Measurements from ENCODE around the gene PRKCG.

The PRKCG gene

DNA sequence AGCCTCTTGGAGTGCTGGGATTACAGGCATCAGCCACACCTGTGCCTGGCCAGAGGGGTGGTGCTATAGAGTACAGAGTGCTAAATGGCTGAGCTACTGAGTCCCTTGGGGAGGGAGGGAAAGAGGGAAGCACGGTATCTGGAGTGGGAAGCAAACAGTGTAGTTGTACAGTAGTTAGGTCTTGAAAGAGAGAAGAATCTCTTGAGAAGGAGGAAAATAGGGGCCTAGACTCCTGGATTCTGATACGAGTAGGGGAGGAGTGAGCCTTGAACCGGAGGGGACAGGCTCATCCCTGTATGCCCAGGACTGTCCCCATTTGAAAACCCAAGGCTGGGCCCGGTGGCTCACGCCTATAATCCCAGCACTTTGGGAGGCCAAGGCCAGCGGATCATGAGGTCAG is 9.2 kb upstream of the PRKCG start:
- DNase-seq: no peak

DNA sequence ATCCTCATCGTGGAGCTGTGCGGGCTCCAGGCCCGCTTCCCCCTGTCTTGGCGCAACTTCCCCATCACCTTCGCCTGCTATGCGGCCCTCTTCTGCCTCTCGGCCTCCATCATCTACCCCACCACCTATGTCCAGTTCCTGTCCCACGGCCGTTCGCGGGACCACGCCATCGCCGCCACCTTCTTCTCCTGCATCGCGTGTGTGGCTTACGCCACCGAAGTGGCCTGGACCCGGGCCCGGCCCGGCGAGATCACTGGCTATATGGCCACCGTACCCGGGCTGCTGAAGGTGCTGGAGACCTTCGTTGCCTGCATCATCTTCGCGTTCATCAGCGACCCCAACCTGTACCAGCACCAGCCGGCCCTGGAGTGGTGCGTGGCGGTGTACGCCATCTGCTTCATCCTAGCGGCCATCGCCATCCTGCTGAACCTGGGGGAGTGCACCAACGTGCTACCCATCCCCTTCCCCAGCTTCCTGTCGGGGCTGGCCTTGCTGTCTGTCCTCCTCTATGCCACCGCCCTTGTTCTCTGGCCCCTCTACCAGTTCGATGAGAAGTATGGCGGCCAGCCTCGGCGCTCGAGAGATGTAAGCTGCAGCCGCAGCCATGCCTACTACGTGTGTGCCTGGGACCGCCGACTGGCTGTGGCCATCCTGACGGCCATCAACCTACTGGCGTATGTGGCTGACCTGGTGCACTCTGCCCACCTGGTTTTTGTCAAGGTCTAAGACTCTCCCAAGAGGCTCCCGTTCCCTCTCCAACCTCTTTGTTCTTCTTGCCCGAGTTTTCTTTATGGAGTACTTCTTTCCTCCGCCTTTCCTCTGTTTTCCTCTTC is 8.0 kb upstream of the PRKCG start:
- DNase-seq: no peak

DNA sequence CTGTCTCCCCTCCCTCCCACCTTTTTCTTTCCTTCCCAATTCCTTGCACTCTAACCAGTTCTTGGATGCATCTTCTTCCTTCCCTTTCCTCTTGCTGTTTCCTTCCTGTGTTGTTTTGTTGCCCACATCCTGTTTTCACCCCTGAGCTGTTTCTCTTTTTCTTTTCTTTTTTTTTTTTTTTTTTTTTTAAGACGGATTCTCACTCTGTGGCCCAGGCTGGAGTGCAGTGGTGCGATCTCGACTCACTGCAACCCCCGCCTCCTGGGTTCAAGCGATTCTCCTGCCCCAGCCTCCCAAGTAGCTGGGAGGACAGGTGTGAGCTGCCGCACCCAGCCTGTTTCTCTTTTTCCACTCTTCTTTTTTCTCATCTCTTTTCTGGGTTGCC is 7.4 kb upstream of the PRKCG start:
- DNase-seq: no peak

DNA sequence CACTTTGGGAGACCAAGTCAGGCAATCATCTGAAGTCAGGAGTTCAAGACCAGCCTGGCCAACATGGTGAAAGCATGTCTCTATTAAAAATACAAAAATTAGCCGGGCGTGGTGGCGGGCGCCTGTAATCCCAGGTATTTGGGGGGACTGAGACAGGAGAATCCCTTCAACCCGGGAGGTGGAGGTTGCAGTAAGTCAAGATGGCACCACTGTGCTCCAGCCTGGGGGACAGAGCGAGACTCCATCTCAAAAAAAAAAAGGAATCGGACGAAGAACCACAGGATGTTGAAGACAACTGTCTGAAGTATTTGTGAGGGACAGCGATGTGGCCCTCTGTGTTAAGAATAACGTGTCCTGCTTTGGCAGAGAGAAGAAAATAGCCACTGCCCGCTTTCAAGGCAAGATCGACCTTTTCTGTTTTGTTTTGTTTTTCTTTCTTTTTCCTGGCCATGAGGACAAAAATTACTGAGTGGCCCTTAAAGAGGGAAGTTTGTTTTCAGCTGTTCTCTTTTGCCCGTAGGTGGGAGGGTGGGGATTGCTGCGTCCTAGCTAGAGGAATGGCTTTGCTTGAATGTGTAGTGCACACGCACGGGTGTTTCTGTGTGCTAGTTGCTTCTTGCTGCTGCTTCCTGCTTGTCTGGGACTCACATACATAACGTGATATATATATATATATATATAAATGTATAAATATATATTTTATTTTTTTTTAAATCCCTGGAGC is 6.2 kb upstream of the PRKCG start:
- no peak for DNase-seq

DNA sequence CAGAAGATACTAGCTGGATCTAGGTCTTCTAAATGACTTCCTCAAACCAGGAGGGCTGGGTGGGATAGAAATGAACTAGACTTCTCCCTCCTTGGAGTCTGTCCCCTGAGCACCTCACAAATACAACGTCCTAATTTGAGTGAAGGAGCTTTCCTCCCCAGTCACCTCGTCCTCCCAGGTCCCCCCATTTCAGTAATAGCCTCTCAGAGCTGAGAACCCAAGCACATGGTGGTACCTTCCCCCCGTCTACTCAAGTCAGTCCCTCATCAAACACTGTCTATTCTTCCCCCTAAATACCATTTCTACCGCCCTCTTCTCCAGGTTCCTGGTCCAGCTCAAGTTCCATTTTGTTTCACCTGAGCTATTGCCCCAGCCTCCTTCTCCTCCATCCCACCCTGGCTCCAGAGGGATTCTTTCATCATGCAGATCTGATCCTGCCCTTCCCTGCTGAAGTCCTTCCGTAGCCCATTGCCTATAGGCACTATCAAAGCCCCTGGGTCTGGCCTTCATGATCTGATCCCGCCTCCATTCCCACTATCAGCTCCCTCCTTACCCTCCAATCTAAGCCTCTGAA is 5.3 kb upstream of the PRKCG start:
- no peak for DNase-seq

DNA sequence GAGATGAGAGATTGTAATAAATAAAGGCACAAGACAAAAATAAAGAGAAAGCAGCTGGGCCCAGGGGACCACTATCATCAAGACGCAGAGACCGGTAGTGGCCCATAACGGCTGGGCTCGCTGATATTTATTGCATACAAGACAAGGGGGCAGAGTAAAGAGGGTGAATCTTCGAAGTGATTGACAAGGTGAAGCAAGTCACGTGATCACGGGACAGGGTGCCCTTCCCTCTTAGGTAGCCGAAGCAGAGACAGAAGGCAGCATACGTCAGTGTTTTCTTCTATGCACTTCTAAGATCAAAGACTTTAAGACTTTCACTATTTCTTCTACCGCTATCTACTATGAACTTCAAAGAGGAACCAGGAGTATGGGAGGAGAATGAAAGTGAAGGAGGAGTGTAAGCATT is 4.6 kb upstream of the PRKCG start:
- no peak for DNase-seq

DNA sequence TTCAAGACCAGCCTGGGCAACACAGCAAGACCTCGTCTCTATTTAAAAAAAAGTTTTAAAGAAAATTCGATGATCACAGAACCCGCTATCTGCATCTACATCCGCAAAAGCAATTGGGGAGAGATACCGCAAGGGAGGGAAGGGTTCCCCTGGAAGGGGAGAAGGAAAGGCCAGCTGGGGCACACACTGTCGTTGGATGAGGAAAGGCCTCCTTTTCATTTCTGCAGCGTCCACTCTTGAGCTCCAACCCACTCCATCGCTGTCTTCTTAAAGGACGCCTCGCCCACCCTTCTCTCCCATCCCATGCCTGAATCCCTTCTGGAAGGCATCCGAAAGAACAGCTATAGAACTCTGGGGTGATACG is 3.2 kb upstream of the PRKCG start:
- DNase-seq: no peak

DNA sequence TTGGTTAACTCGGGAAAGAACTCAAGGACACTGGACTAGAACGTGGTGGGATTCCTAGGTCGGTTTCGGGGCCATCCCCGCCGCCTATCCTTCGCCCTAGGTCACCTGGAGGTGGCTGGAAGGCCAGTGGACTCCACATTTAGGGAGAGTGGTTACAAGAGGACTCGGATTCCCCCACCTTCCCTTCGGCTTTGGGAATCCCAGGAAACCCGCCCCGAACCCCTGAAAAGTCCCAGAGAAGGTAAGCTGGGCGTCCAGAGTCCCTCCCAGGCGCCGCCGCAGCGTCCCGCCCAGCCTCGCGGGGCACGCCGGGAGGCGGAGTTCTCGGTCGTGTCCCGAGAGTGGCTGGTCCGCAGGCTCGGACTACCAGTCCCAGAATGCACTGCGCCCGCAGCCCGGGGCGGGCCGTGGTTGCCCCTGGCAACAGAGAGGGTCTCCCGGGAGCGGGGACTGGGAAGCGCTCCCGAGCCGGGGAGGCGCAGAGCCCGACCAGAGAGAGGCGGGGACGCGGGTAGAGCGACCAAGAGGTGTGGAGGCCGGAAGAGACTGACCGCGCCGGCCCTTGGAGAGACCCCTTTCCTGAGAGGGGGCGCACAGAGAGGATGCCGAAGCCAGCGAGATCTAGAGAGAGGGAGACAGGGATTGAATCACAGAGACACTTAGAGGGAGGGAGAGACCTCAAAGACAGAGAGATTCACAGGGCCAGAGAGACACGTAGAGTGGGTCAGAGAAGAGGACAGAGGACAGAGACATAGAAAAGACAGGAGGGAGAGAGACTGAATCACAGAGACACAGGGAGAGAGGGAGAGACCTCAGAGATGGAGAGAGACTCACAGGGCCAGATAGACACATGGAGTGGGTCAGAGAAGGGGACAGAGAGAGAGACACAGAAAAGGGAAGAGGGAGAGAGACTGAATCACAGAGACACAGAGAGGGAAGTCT is 2.6 kb upstream of the PRKCG start:
- DNase-seq: peak; percentile 92

DNA sequence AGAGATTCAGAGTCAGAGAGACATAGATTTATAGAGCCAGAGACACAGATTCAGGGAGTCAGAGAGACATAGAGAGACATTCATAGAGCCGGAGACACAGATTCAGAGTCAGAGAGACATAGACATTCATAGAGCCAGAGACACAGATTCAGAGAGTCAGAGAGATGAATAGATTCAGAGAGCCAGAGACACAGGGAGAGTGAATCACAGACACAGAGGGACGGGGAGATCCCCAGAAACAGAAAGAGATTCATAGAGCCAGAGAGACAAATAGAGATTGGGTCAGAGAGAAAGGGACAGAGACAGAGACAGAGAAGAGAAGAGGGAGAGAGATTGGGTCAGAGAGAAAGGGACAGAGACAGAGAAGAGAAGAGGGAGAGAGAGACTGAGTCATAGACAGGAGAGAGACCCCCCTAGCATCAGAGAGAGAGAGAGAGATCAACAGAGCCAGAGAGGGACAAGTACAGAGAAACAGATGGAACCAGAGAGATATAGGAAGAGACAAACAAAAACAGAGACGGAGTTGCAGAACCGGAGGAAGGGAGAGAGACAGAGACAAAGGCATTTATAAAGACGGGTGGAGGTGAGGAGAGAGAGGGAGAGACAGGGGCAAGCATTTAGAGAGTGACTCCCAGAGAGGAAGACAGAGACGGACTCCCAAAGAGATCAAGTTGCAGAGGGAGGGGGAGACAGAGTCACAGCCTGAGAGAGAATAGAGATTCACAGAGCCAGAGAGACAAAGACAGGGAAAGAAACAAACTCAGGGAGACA is 1.1 kb upstream of the PRKCG start:
- DNase-seq: no peak

DNA sequence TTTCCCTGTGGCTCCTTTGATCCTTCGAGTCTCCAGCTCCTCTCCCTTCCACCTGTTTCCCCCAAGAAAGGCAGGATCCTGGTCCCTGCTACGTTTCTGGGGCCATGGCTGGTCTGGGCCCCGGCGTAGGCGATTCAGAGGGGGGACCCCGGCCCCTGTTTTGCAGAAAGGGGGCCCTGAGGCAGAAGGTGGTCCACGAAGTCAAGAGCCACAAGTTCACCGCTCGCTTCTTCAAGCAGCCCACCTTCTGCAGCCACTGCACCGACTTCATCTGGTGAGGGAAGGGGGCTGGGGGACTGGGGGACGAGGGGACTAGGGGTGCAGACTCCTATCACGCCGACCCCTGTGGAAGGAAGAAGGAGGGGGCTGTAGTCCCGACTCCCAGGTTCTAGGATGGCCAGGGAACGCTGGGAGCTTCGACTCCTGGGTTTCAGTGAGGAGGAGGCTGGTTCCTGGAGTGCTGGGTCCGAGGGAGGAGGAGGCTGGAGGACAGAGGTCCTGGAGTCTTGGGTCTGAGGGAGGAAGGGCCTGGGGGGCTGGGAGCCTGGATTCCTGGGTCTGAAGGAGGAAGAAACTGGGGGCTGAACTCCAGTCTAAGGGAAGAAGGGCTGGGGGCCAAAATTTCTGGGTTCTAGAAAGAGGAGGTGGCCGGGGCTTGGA is 524 bp downstream of the PRKCG start:
- no peak for DNase-seq

DNA sequence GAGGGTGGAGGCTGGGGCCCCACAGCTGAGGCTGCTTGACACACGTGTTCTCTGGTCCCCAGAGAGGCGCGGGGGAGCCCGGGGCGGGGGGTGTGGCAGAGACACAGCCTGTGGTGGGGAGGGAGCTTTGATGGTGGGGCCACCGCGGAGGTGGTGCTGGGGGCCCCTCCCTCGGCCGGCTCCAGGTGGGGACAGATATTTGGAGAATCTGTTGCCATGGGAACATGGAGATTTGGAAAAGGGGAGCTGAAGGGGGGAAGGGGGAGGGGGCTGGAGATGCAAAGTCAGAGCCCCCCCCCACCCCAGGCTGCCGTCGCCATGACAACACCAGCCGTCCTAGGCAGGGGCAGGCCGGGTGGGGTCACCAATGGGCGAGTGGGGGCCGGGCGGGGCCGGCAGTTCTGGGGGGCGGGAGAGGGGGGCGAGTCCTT is 1.2 kb downstream of the PRKCG start:
- DNase-seq: no peak

DNA sequence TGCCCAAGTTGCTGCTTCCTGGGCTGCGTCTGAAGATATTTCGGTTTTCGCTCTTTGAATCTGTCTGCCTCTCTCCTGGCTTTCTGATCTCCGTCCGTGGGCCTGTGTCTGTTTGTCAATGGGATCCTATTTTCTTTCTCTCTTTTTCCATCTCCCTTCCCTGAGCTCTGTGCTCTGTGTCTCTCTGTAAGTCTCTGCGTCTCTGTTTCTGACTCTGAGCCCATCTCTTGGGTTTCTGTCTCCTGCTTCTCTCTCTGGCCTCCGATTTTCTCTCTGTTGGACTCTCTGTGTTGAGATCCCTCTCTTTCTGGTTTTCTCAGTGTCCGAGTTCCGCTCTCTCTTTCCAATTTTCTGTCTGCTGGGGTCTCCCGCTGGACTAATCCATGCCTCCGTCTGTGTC is 1.7 kb downstream of the PRKCG start:
- DNase-seq: no peak

DNA sequence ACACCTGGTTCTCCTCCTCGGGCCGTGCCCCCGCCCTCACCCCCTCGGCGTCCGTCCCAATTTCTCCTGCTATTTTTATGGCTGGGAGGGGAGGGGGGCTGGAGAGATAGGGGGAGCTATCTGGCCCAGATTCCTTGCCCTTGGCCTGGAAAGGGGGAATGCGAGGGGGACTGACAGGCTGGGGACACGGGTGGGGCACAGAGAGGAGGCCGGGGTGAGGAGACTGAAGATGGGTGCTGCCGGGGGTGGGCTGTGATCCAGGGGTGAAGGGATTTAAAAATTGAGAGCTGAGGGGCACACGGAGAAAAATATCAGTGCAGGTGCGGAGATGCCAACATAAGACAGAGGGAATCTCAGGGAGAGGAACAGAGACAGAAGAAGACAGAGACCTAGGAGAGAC is 2.3 kb downstream of the PRKCG start:
- DNase-seq: no peak

DNA sequence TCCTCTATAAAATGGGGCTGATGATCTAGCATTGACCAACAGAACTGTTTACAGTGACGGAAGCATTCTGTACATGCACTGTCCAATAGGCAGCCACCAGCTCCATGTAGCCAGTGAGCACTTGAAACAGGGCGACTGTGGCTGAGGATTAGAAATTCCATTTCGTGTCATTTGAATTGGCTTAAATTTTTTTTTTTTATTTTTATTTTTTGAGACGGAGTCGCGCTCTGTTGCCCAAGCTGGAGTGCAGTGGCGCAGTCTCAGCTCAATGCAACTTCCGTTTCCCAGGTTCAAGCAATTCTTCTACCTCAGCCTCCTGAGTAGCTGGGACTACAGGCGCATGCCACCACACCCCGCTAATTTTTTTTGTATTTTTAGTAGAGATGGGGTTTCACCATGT is 3.0 kb downstream of the PRKCG start:
- no peak for DNase-seq

DNA sequence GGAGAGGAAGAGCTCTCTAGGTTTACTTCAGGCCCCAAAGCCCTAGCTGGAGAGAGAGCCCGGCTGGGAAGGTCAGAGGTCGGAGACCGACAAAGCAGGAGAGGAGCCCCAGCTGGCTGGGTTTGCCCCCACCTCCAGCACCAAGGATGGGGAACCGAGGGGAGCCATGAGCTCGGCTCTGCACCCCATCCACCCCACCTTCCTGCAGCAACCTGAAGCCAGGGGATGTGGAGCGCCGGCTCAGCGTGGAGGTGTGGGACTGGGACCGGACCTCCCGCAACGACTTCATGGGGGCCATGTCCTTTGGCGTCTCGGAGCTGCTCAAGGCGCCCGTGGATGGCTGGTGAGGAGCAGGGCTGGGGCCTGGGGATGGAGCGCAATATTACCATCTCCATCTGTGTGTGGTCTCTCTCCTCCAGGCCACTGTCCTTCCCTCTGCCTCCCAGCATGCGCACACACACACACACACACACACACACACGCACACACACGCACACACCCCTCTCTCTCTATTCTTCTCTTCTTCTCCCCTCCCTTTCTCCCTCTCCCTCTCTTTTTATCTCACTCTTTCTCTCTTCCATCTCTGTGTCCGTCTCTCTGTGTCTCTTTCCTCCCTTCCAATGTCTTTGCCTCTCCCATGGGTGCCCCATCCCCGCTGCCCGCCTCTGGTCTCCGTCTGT is 10.4 kb downstream of the PRKCG start:
- no peak for DNase-seq

DNA sequence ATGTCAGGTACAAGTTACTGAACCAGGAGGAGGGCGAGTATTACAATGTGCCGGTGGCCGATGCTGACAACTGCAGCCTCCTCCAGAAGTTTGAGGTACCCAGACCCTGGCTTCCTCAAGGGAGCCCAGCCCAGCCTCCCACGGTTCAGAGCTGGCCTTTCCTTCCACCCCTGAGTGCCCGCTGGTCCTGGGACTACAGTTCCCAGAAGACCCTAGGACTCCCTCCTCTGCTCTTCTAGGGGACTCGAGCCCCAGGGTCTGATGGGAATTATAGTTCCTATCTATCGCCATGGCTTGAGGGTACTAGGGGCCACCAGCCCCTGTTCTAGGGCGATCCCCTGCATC is 11.0 kb downstream of the PRKCG start:
- no peak for DNase-seq

DNA sequence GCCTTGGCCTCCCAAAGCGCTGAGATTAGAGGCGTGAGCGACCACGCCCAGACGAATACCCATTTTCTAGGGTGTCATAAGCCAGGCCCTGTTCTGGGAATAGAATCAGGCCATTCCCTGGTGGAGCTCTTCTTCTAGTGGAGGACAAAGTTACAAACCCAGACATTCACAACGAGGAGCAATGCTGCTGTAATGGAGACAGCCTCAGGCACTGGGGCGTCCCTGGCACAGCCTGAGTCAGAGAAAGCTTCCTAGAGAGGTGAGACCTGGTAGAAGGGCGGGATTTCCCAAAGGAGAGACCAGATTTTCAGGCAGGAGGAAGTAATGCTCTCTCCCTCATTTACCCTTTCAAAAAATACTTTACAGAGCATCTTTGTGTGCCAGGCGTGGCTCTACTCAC is 12.7 kb downstream of the PRKCG start:
- DNase-seq: no peak

DNA sequence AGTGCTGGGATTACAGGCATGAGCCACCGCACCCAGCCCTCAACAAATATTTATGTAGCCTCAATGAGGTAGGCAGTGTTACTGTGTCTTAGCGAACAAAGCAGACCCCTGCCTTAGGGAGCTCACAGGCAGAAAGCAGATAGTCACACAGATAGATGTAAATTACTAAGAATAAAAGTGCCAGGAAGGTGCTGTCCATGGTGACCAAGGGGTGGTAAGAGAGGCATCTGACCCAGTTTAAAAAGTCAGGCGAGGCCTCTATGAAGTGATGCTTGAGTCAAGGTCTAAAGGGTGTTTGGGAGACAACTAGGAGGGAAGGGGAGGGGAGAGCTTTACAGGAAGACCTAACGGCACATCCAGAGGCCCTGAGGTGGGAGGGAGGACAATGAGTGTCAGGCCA is 14.7 kb downstream of the PRKCG start:
- DNase-seq: no peak

DNA sequence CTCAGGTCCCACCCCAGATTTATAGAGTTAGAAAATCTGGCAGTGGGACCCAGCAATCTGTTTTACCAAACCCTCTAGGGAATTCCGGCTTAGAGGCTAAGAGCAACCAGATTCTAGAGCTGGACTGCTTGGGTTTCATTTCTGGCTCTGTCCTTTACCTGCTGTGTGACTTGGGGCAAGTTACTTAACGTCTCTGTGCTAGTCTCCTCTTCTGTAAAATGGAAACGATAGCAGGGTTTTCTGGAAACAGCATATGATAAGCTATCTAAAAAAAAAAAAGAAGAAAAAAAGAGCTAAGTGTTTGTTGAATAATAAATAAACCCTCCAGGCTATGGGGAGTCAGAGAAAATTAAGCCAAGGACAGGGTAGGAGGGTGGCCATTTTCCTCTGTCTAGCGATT is 15.5 kb downstream of the PRKCG start:
- DNase-seq: no peak

DNA sequence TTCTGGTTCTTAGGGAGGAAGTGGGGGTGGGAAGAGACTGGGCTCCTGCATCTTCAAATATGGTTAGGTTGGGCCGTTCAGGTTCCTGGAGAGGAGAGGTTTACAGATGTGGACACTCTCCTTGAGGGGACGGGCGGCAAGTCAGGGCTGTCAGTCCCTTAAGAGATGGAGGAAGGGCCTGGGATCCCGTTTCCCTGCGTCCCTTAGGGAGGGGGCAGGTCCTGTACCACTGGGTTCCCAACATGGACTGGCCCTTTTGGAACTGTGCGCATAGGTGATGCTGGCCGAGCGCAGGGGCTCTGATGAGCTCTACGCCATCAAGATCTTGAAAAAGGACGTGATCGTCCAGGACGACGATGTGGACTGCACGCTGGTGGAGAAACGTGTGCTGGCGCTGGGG is 16.2 kb downstream of the PRKCG start:
- no peak for DNase-seq

DNA sequence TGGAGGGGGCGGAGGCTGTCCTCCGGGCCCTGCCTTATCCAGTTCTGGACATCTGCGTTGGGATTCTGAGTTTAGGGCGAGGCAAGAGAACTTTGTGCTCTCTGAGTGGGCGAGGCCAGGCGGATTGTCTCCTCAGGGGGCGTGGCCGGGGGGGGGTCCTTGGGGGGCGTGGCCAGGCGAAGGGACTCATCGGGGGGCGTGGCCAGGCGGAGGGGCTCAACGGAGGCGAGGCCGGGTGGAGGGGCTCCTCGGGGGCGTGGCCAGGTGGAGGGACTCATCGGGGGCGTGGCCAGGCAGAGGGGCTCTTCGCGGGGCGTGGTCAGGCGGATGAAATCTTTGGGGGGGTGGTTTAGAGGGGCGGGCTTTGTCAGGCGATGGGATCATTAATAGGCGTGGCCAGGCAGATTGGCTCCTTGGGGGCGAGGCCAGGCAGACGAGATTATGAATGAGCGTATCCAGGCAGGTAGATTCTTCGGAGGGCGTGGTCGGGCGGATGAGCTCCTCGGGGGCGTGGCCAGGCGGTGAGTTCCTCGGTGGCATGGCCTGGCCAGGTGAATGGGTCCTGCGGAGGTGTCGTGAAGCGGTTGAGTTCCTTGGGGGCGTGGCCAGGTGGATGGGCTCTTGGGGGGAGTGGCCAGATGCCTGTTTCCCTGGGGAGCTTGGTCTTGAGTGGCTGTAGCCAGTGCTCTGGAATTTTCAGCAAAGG is 16.8 kb downstream of the PRKCG start:
- no peak for DNase-seq

Measured in fibroblast of upper back skin (primary cell).